HCT116 (cell line): Measurements from ENCODE around the gene CNTN4.

Experiments
- ELF1 ChIP-seq: IDR thresholded peaks from 2 replicates; pipeline ENCODE4 v1.6.1; 2012; ENCODE audit warnings: low read depth, borderline replicate concordance
- EZH2 ChIP-seq: fragments of 200-600 bp; sonication (generic); IDR thresholded peaks from 2 replicates; pipeline ENCODE4 v1.6.1; 2017; ENCODE audit warnings: antibody characterized with exemption, mixed run types
- FOSL1 ChIP-seq: IDR thresholded peaks from 2 replicates; pipeline ENCODE4 v1.6.1; 2012; ENCODE audit warnings: low read depth
- JUND ChIP-seq: IDR thresholded peaks from 2 replicates; pipeline ENCODE4 v1.6.1; 2012
- POLR2A ChIP-seq: IDR thresholded peaks from 2 replicates; pipeline ENCODE4 v1.7.0; 2011; ENCODE audit warnings: borderline replicate concordance; ENCODE audit not compliant: insufficient read depth, insufficient read length; ENCODE audit errors: extremely low read depth
- POLR2AphosphoS5 ChIP-seq: IDR thresholded peaks from 2 replicates; pipeline ENCODE4 v1.6.1; 2011; ENCODE audit warnings: mild to moderate bottlenecking, low read depth, low read length, moderate library complexity
- TF ChIP-seq, protein P1 (sequence below), 3 experiments: fragments of 200-600 bp in 1 of 3; sonication (generic) in 1 of 3; IDR thresholded peaks in 2 of 3; conservative IDR thresholded peaks in 1 of 3; 2 replicates each; pipeline ENCODE4 v1.5.1; 2012 to 2017; ENCODE audit warnings: low read depth in 2 of 3, low read length in 2 of 3, antibody characterized with exemption in 1 of 3, borderline replicate concordance in 1 of 3, control low read depth in 1 of 3, mild to moderate bottlenecking in 1 of 3, mixed read lengths in 1 of 3, mixed run types in 1 of 3, moderate library complexity in 1 of 3; ENCODE audit not compliant: insufficient read depth in 1 of 3
- TF ChIP-seq, protein P2 (sequence below): IDR thresholded peaks from 2 replicates; pipeline ENCODE4 v1.6.1; 2012
- TF ChIP-seq, protein P3 (sequence below): IDR thresholded peaks from 2 replicates; pipeline ENCODE4 v1.6.1; 2012

DNA sequence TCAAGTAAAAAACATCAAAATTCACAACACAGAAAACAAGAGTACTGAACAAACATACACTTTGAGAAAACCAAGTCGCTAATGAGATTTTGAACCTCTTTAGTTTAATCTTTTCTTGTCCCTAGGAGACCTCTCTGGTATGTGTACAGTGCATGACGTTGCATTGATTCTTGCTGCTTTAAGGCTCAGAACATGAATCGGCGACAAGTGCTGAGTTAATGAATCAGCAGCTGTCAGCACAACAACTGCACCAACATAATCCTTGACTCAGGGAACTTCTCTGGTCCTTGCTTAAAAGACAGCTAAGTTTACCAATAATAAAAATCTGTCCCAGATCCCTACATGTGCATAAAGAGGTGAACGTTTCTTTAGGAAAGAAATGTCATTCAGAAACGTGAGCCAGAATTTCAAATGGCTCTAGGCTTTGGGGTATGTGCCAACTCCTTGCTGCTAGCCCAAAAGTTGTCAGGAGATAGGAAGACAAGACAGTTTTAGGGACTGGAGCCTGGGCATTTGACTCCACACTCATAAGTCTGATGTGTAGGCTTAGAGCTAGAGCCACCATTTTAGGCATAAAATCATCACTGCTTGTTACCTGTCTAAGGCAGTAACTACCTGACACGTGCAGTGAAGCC lies 924.6 kb downstream of the CNTN4 start:
- TF ChIP-seq EZH2 (no peak), JUND (no peak), POLR2AphosphoS5 (no peak), ELF1 (no peak), FOSL1 (no peak), POLR2A (no peak)
- TF ChIP-seq, protein P1, sequence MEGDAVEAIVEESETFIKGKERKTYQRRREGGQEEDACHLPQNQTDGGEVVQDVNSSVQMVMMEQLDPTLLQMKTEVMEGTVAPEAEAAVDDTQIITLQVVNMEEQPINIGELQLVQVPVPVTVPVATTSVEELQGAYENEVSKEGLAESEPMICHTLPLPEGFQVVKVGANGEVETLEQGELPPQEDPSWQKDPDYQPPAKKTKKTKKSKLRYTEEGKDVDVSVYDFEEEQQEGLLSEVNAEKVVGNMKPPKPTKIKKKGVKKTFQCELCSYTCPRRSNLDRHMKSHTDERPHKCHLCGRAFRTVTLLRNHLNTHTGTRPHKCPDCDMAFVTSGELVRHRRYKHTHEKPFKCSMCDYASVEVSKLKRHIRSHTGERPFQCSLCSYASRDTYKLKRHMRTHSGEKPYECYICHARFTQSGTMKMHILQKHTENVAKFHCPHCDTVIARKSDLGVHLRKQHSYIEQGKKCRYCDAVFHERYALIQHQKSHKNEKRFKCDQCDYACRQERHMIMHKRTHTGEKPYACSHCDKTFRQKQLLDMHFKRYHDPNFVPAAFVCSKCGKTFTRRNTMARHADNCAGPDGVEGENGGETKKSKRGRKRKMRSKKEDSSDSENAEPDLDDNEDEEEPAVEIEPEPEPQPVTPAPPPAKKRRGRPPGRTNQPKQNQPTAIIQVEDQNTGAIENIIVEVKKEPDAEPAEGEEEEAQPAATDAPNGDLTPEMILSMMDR (IDR thresholded peaks at IDR 0.05 in 2 of 3, conservative IDR thresholded peaks at IDR 0.05 in 1 of 3; ENCODE audit: borderline replicate concordance in 1 of 3, insufficient read depth in 1 of 3, low read depth in 2 of 3, low read length in 2 of 3) = no peak
- TF ChIP-seq, protein P2, sequence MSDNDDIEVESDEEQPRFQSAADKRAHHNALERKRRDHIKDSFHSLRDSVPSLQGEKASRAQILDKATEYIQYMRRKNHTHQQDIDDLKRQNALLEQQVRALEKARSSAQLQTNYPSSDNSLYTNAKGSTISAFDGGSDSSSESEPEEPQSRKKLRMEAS = no peak
- TF ChIP-seq, protein P3, sequence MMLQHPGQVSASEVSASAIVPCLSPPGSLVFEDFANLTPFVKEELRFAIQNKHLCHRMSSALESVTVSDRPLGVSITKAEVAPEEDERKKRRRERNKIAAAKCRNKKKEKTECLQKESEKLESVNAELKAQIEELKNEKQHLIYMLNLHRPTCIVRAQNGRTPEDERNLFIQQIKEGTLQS = no peak
